Hindlimb muscle (tissue), 1 donor: ENCODE measurements around the gene ADAMTSL5. TPM values are rescaled to one million over a fixed set of nuclear protein-coding genes. Genes with fewer than 3 reads are reported as not detected.
"Not testable (repeated sequence)": the region's sequence is repeated elsewhere in the genome, so short reads cannot be mapped to it uniquely, and the experiment has no call there.

Experiments
- DNase-seq: peaks from one replicate; pipeline ENCODE4 v3.0.0-alpha.2; 2013
- polyA plus RNA-seq: library from polyadenylated mRNA; unstranded; fragments of 120-200 nt; gene quantifications from one replicate; pipeline ENCODE4 v1.2.1, GENCODE V29; 2013; ENCODE audit not compliant: insufficient read length

ADAMTSL5 gene
- polyA plus RNA-seq, 1 donor: 17.0 TPM

DNA sequence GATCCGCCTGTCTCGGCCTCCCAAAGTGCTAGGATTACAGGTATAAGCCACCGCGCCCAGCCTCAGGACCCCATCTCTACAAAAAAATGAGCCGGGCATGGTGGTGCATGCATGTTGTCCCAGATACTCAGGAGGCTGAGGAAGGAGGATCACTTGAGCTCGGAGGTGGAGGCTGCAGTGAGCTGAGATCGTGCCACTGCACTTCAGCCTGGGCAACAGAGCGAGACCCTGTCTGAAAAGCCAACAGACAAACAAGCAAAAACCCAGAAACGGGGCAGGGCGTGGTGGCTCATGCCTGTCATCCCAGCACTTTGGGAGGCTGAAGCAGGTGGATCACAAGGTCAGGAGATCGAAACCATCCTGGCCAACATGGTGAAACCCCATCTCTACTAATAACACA lies 18.0 kb upstream of the ADAMTSL5 start:
- DNase-seq: not testable (repeated sequence)

DNA sequence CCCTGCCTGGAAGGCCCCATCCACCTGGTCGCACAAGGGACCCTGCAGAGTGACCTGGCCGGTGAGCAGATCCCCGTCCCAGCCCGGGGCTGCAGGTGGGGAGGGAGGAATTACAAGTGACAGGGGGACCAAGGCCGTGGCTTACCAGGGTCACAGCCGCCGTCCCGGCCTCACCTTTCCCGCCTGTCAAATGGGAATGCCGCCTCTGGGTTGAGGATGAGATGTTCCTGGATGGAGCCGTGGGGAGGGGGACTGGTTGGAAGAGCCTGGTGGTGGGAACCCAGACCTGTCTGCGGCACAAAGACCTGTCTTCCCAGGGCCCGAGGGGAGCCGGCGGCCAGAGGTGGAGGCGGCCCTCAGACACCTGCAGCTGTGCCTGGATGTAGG lies 16.6 kb upstream of the ADAMTSL5 start:
- no peak for DNase-seq

GRCh38 chr19:1528596-1529429 lies 16.0 kb upstream of the ADAMTSL5 start:
- DNase-seq: no peak

- no peak for DNase-seq
These were observed 15.0 kb upstream of the ADAMTSL5 start for GRCh38 chr19:1527650-1528309.

DNA sequence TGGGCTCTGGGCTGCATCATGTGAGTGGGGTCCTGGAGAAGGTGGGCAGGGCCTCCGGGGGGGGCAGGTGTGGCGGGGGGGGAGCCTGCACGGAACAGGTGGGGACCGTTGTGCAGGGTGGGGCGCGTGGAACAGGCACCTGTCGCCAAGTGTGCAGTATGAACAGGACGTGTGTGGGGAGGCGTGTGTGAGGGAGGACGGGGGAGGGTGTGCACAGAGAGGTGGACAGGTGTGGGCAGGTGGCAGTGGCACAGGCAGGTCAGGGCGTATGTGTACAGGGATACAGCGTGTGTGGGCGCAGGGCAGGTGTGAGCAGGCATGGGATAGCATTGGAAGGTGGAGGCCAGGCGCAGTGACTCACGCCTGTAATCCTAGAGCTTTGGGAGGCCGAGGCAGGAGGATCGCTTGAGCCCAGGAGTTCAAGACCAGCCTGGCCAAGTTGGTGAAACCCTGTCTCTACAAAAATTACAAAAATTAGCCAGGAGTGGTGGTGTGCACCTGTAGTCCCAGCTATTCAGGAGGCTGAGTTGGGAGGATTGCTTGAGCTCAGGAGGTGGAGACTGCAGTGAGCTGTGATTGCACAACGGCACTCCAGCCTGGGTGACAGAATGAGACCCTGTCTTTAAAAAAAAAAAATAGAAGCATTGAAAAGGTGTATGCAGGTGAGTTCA lies 14.3 kb upstream of the ADAMTSL5 start:
- no peak for DNase-seq

GRCh38 chr19:1526066-1526778 lies 13.4 kb upstream of the ADAMTSL5 start:
- no peak for DNase-seq

GRCh38 chr19:1525343-1525742 lies 12.5 kb upstream of the ADAMTSL5 start:
- DNase-seq: no peak

DNA sequence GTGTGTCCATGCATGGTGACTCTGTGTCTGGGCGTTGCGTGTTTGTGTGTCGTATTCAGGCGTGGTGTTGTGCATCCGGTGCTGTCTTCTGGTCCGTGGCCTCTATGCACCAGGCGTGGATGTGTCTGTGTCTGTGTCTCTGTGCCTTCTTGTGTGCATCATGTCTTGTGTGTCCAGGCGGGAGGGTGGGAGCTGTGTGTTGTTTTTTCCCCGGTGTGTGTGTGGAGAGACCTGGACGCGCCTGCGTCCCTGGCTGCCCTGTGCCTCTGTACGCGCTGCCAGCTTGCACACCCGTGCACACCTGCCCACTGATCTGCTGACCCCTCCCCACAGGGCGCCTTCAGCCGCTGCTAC lies 12.1 kb upstream of the ADAMTSL5 start:
- no peak for DNase-seq

- no peak for DNase-seq
These were observed 11.6 kb upstream of the ADAMTSL5 start for GRCh38 chr19:1524287-1524971.

DNA sequence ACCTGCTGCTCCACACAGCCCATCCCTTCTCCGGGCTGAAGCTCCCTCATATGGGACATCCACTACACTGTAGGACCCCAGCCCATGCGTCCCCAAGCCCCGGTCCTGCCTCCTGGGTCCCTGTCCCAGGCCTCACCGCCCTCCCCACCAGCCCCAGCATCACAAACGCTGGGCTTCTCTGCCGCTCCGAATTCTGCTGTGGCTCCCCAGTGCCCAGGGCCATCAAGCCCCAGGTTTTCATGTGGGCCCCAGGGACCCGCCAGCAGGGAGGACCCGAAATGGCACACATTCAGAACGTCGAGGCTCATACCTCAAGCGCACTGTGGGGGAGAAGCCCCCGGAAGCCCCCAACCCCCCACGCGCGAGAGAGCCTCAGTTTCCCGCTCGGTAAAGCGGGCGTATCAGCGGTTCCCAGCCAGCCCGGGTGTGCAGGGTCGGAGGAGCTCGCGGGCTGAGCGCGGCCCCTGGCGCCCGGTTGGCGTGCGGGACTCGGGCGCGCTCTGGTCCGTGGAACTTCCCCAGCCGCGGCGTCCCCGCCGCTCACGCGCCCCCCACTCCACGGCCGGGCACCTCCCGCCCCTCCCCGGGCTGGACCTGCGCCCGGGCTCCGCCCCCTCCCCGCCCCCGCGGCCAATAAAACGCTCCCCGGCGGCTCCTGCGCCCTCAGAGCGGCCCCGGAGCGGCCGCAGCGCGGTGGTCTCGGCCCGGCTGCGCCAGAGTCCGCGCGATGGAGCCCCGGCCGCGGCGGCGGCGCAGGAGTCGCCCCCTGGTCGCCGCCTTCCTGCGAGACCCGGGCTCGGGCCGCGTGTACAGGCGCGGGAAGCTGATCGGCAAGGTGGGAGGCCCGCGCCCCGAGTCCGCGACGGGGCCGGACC lies 10.8 kb upstream of the ADAMTSL5 start, which contains the start of gene PLK5:
PLK5 (plus strand) TSS at position 666 of the 875 bp plus-strand sequence. CDS start 2,920 bp downstream, outside the sequence.
- no peak for DNase-seq

- DNase-seq: no peak
These were observed 10.0 kb upstream of the ADAMTSL5 start for GRCh38 chr19:1522838-1523237.

DNA sequence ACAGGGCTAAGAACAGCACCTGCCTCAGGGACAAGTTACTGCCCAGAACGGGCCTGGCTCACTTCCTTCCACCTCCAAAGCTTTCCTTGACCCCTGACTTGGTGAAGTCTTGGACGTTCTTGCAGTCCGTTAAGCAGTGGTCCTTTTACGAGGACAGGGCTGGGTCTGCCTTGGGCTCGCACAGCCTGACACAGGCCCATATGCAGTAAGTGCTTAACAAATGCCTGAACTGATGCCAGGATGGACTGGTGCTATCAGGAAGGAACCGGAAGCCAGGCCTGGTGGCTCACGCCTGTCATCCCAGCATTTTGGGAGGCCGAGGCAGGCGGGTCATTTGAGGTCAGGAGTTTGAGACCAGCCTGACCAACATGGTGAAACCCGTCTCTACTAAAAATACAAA lies 9.2 kb upstream of the ADAMTSL5 start:
- DNase-seq: no peak

DNA sequence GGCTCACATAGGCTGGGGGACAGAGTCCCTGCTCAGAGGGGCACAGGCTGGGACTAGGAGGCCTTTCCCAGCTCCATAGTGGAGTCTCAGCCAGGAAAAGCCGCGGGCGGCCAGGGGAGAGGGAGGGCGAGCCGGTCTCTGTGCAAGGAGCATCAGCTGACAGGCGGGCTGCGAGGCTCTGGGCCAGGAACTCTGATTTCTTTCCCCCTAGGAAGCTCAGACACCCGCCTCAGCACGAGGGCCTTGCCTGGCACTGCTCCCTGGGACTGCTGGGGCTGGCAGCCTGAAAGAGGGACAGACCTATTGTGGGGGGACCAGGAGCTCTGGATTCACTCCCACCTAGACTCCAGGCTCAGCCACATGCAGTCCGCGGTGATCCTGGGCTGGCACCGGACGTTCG lies 8.8 kb upstream of the ADAMTSL5 start:
- no peak for DNase-seq

GRCh38 chr19:1520203-1520780 lies 7.5 kb upstream of the ADAMTSL5 start:
- no peak for DNase-seq

- DNase-seq: not testable (repeated sequence)
These were observed 7.0 kb upstream of the ADAMTSL5 start for GRCh38 chr19:1519802-1520201.

DNA sequence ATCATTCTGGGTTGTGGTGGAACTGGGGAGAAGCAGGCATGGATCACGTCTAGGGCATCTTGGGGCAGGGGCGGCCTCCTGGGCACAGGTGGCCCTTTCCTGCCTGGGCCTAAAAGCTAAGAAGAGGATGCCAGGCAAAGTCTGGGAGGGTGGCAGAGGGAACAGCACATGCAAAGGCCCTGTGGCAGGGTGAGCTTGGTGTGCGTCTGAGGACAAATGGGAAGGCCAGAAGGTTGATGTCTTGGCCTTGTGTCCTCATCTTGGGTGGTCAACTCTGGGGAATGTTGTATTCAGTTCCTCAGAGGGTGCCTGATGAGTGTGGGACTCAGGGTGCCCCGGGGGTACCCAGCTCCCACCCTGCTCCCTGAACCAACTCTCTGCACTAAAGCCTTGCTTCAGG lies 5.7 kb upstream of the ADAMTSL5 start:
- no peak for DNase-seq

DNA sequence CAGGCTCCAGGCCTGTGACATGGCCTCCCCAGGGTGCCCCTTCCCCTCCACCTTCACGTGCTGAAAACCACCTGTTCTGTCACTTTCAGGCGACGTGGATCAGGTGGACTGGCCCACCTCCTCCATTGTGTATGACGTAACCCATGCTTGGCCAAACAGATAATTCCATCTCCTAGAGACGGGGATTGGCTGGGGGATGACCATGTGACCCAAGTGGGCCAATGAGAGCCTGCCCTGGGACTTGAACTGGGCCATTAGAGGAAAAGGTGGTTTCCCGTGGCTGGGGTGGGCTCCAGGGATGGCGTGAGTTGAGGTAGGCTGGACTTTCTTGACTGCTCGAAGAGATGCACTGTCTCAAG lies 3.6 kb upstream of the ADAMTSL5 start:
- DNase-seq: no peak

GRCh38 chr19:1514986-1515721 lies 2.3 kb upstream of the ADAMTSL5 start:
- DNase-seq: no peak

- DNase-seq: no peak
These were observed 1.5 kb upstream of the ADAMTSL5 start for GRCh38 chr19:1514295-1514661.
